Measurements from ENCODE around the gene TMEM167B.
A peak's percentile ranks its signal among the peaks of the same experiment; 100 is the strongest.

Gene TMEM167B

GRCh38 chr1:109109906-109110305, 19.3 kb downstream of the TMEM167B start:
- Histone ChIP-seq H3K9ac (no peak overlapping the region), H3K4me1 (ENCODE audit: low read depth, poor library complexity, severe bottlenecking) (peaks cover 20% of the 10 kb centered on the region), H4K20me1 (ENCODE audit: insufficient read depth) (no peaks in the 10 kb centered on the region), H3K4me3 (IDR thresholded peaks at IDR 0.05; ENCODE audit: insufficient read depth, low read depth, low read length) (no peak overlapping the region), H3K27ac (no peak overlapping the region), H3K27me3 (ENCODE audit: insufficient read depth, low read depth) (peaks cover 20% of the 10 kb centered on the region; the same call in 1 of the 2 replicates), H3K4me2 (no peak overlapping the region), H3K36me3 (ENCODE audit: insufficient read depth) (no peaks in the 10 kb centered on the region), H3K79me2 (ENCODE audit: insufficient read depth, low read depth) (no peaks in the 10 kb centered on the region), H2AFZ (ENCODE audit: low read depth) (no peak overlapping the region)
- TF ChIP-seq, protein P1, sequence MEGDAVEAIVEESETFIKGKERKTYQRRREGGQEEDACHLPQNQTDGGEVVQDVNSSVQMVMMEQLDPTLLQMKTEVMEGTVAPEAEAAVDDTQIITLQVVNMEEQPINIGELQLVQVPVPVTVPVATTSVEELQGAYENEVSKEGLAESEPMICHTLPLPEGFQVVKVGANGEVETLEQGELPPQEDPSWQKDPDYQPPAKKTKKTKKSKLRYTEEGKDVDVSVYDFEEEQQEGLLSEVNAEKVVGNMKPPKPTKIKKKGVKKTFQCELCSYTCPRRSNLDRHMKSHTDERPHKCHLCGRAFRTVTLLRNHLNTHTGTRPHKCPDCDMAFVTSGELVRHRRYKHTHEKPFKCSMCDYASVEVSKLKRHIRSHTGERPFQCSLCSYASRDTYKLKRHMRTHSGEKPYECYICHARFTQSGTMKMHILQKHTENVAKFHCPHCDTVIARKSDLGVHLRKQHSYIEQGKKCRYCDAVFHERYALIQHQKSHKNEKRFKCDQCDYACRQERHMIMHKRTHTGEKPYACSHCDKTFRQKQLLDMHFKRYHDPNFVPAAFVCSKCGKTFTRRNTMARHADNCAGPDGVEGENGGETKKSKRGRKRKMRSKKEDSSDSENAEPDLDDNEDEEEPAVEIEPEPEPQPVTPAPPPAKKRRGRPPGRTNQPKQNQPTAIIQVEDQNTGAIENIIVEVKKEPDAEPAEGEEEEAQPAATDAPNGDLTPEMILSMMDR (conservative IDR thresholded peaks at IDR 0.05; ENCODE audit: low read depth, low read length), result no peak

DNA sequence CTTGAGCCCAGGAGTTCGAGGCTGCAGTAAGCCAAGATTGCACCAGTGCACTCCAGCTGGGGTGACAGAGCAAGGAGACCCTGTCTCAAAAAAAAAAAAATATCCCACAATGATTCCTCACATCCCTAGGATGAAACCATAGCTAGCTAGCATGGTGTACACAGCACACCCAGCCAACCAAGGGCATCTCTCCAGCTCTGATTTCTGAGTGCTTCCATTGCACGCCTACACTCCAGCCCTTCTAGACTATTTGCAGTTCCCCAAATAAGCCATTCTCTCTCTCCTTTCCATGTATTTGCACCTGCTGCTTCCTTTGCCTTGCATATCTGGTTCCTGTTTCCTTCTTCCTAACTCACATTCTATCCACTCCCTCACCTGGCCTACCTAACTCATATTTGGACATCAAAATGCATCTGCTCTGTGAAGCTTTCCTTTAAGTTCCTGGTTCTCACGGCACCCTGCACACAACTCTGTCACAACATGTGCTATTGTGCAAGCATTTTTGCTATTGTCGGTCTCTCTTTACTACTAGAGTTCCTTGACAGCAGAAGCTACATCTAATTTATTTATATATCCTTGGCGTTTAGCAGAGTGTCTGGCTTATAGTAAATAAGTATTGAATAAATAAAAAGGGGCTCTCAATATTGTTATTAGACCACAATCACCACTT, 21.0 kb downstream of the TMEM167B start:
- TF ChIP-seq, protein P1 (conservative IDR thresholded peaks at IDR 0.05; ENCODE audit: low read depth, low read length), result no peak
- Histone ChIP-seq H4K20me1 (ENCODE audit: insufficient read depth) (no peaks in the 10 kb centered on the region), H3K27ac (no peak overlapping the region), H3K4me1 (ENCODE audit: low read depth, poor library complexity, severe bottlenecking) (peaks cover 20% of the 10 kb centered on the region), H2AFZ (ENCODE audit: low read depth) (no peak overlapping the region), H3K27me3 (ENCODE audit: insufficient read depth, low read depth) (peaks cover 26% of the 10 kb centered on the region; the same call in 1 of the 2 replicates), H3K9ac (no peak overlapping the region), H3K36me3 (ENCODE audit: insufficient read depth) (no peaks in the 10 kb centered on the region), H3K4me2 (0 out of 2 replicates have a peak overlapping the region, but pooled peaks have one; percentile 36), H3K79me2 (ENCODE audit: insufficient read depth, low read depth) (no peaks in the 10 kb centered on the region), H3K4me3 (IDR thresholded peaks at IDR 0.05; ENCODE audit: insufficient read depth, low read depth, low read length) (no peak overlapping the region)

- Histone ChIP-seq H3K9ac (no peak overlapping the region), H3K27ac (no peak overlapping the region; the same call in 1 of the 2 replicates), H3K79me2 (ENCODE audit: insufficient read depth, low read depth) (no peaks in the 10 kb centered on the region), H2AFZ (ENCODE audit: low read depth) (peak overlapping the region; percentile 52; the same call in 1 of the 2 replicates), H3K27me3 (ENCODE audit: insufficient read depth, low read depth) (peaks cover 26% of the 10 kb centered on the region; the same call in 1 of the 2 replicates), H4K20me1 (ENCODE audit: insufficient read depth) (no peaks in the 10 kb centered on the region), H3K4me3 (IDR thresholded peaks at IDR 0.05; ENCODE audit: insufficient read depth, low read depth, low read length) (no peak overlapping the region), H3K4me2 (peak overlapping the region; percentile 36), H3K4me1 (ENCODE audit: low read depth, poor library complexity, severe bottlenecking) (peaks cover 20% of the 10 kb centered on the region), H3K36me3 (ENCODE audit: insufficient read depth) (no peaks in the 10 kb centered on the region)
- TF ChIP-seq, protein P1 (conservative IDR thresholded peaks at IDR 0.05; ENCODE audit: low read depth, low read length), result no peak
Measured at GRCh38 chr1:109112056-109112651, 21.6 kb downstream of the TMEM167B start.

GRCh38 chr1:109112652-109113285, 22.2 kb downstream of the TMEM167B start:
- H3K79me2 ChIP-seq (ENCODE audit: insufficient read depth, low read depth), result no peaks in the 10 kb centered on the region
- no peak overlapping the region; the same call in 1 of the 2 replicates for H3K27ac ChIP-seq
- peak overlapping the region; percentile 52 for H2AFZ ChIP-seq (ENCODE audit: low read depth)
- peak overlapping the region; percentile 36 for H3K4me2 ChIP-seq
- peaks cover 20% of the 10 kb centered on the region for H3K4me1 ChIP-seq (ENCODE audit: low read depth, poor library complexity, severe bottlenecking)
- TF ChIP-seq, protein P1 (conservative IDR thresholded peaks at IDR 0.05; ENCODE audit: low read depth, low read length), result peak; percentile 97
- H3K36me3 ChIP-seq (ENCODE audit: insufficient read depth), result no peaks in the 10 kb centered on the region
- no peaks in the 10 kb centered on the region for H4K20me1 ChIP-seq (ENCODE audit: insufficient read depth)
- no peak overlapping the region for H3K9ac ChIP-seq
- peak overlapping the region; percentile 58 for H3K4me3 ChIP-seq (IDR thresholded peaks at IDR 0.05; ENCODE audit: insufficient read depth, low read depth, low read length)
- peaks cover 26% of the 10 kb centered on the region; the same call in 1 of the 2 replicates for H3K27me3 ChIP-seq (ENCODE audit: insufficient read depth, low read depth)

All from KMS-11 (cell line).